Erythroblast (primary cell): ENCODE measurements around the gene GAA.

Experiments
- GATA1 ChIP-seq: IDR thresholded peaks from 2 replicates; pipeline ENCODE4 v1.6.1; 2011; ENCODE audit warnings: low read depth, mild to moderate bottlenecking, control low read depth, low read length, moderate library complexity
- POLR2A ChIP-seq: IDR thresholded peaks from 2 replicates; pipeline ENCODE4 v1.6.1; 2011; ENCODE audit warnings: mild to moderate bottlenecking, low read length

DNA sequence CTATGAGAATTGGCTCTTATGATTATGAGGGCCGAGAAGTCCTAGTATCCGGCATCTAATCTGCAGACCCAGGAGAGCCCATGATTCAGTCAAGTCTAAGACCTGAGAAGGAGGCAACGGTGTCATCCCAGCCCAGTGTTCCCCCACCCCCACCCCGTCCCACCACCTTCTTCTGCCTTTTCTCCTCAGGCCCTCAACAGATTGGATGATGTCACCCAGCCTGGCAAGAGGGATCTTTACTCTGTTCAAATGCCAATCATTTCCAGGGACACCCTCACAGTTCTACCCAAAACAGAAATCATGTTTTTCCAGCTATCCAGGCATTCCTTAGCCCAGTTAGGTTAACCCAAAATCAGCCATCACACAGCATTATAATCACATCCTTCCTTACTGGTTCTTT is 10.0 kb upstream of the GAA start:
- TF ChIP-seq GATA1 = no peak
- TF ChIP-seq POLR2A = no peak
